ENCODE measurements around the gene ELOA2. TPM values are rescaled to one million over a fixed set of nuclear protein-coding genes. Genes with fewer than 3 reads are reported as not detected.

Gene ELOA2
- total and polyA plus RNA-seq, 2 donors (not counting 3 experiments of a cell fraction or from before 2014, with no cell fraction given), result not detected

DNA sequence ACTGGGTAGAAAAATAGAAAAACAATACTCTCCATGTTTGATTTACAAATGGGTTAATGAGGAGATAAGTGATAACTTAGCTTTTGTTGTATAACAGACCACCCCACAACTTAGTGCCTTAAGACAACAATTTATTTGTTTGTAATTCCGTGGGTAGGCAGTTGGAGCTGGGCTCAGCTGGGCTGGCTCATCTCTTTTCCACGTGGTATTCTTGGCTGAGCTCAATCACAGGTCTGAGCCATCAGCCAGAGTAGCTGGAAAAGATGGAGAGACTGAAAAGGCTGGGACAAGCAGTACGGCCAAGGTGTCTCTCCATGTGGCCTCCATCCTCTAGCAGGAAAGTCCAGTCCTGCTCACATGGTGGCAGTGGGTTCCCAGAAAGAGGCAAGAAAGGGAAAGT lies 32.2 kb upstream of the ELOA2 start:
- H3K36me3 ChIP-seq (ENCODE audit: control insufficient read depth in 2 of 2, extremely low read depth in 1 of 2, insufficient read depth in 2 of 2, low read length in 2 of 2), result no peaks in the 10 kb centered on the region
- intact Hi-C loops (cut with micrococcal nuclease), result no loop called here
- FAIRE-seq (no peak), DNase-seq (ENCODE audit: low read depth, low spot score) (no peak)
- no peaks in the 10 kb centered on the region for H3K27me3 ChIP-seq (ENCODE audit: control insufficient read depth in 2 of 2, insufficient read depth in 2 of 2, low read length in 2 of 2)
- H3K4me2 ChIP-seq (ENCODE audit: insufficient read depth, low read length), result no peak overlapping the region
- H3K9me3 ChIP-seq (replicated peaks; ENCODE audit: control insufficient read depth, insufficient read depth, low read length), result no peaks in the 10 kb centered on the region
- H3K9ac ChIP-seq (replicated peaks; ENCODE audit: extremely low read depth, insufficient read depth, low read length), result no peak overlapping the region
- no TSS peak for BruUV-seq (replicated peaks)
- H3K4me3 ChIP-seq (replicated peaks in 1 of 3; ENCODE audit: insufficient read depth in 1 of 3, low read depth in 1 of 3, low read length in 3 of 3), result no peak overlapping the region
- TF ChIP-seq, protein P1, sequence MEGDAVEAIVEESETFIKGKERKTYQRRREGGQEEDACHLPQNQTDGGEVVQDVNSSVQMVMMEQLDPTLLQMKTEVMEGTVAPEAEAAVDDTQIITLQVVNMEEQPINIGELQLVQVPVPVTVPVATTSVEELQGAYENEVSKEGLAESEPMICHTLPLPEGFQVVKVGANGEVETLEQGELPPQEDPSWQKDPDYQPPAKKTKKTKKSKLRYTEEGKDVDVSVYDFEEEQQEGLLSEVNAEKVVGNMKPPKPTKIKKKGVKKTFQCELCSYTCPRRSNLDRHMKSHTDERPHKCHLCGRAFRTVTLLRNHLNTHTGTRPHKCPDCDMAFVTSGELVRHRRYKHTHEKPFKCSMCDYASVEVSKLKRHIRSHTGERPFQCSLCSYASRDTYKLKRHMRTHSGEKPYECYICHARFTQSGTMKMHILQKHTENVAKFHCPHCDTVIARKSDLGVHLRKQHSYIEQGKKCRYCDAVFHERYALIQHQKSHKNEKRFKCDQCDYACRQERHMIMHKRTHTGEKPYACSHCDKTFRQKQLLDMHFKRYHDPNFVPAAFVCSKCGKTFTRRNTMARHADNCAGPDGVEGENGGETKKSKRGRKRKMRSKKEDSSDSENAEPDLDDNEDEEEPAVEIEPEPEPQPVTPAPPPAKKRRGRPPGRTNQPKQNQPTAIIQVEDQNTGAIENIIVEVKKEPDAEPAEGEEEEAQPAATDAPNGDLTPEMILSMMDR (IDR thresholded peaks at IDR 0.05; ENCODE audit: extremely low read depth in 1 of 2, insufficient read depth in 1 of 2, low read depth in 1 of 2, low read length in 2 of 2), result no peak
- TF ChIP-seq, protein P2, sequence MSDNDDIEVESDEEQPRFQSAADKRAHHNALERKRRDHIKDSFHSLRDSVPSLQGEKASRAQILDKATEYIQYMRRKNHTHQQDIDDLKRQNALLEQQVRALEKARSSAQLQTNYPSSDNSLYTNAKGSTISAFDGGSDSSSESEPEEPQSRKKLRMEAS (IDR thresholded peaks at IDR 0.05; ENCODE audit: insufficient read depth, insufficient read length), result no peak
- TF ChIP-seq POLR2AphosphoS5 (IDR thresholded peaks at IDR 0.05; ENCODE audit: insufficient read depth, low read depth, low read length) (no peak), POLR2A (IDR thresholded peaks at IDR 0.05; ENCODE audit: low read depth, low read length) (no peak), EZH2 (IDR thresholded peaks at IDR 0.05; ENCODE audit: borderline replicate concordance, low read depth, low read length, severe bottlenecking) (no peak), MYC (IDR thresholded peaks at IDR 0.05; ENCODE audit: low read depth, low read length) (no peak), FOS (IDR thresholded peaks at IDR 0.05; ENCODE audit: borderline replicate concordance, insufficient read depth, low read length) (no peak), JUN (IDR thresholded peaks at IDR 0.05; ENCODE audit: borderline replicate concordance, insufficient read depth, insufficient read length, low read depth) (no peak), GATA2 (IDR thresholded peaks at IDR 0.05; ENCODE audit: insufficient read depth, insufficient read length, low read depth, low read length) (no peak)
- dilution Hi-C loops (cut with MboI; ENCODE audit: extremely low pct_ligation_motif_present, low sequenced_read_pairs), result no loop called here
- no peaks in the 10 kb centered on the region for H3K4me1 ChIP-seq (ENCODE audit: control insufficient read depth, extremely low read depth, insufficient read depth, low read length)
- ChIA-PET CTCF (interaction anchor here (2.1 kb wide), 1 partner anchor 16 kb away, joined by 6 read pairs; no protein-coding TSS in a partner anchor), POLR2A (no interaction called here)
- no peak overlapping the region for H3K27ac ChIP-seq (ENCODE audit: insufficient read depth, low read depth, low read length)
- H3K9me1 ChIP-seq (replicated peaks; ENCODE audit: control insufficient read depth, extremely low read depth, insufficient read depth, low read length), result no peaks in the 10 kb centered on the region
- no peaks in the 10 kb centered on the region for H3K79me2 ChIP-seq (ENCODE audit: control insufficient read depth, insufficient read depth, low read length)
- H4K20me1 ChIP-seq (replicated peaks; ENCODE audit: control insufficient read depth, extremely low read depth, insufficient read depth, low read length), result no peaks in the 10 kb centered on the region
- no peak overlapping the region for H2AFZ ChIP-seq (ENCODE audit: low read depth, low read length)
